AG04449 (cell line): ENCODE results near the gene CNOT8.

Experiments
- CTCF ChIA-PET: fragments of 350-600 bp; formaldehyde crosslinking; extraction: SDS; loops from one replicate; lab custom pipeline; 2021; ENCODE audit warnings: antibody characterized with exemption; lab: Yijun Ruan, JAX
- POLR2A ChIA-PET: fragments of 400-600, 350-600 bp; formaldehyde crosslinking; extraction: SDS; loops from one replicate; lab custom pipeline; 2020; ENCODE audit warnings: antibody characterized with exemption, inconsistent platforms; lab: Yijun Ruan, JAX
- DNase-seq: peaks from one replicate; pipeline ENCODE4 v3.0.0-alpha.2; 2010; ENCODE audit warnings: low read depth, low spot score
- H3K4me3 ChIP-seq: 2 replicates; pipeline ENCODE4 v1.5.1; 2011; ENCODE audit warnings: low read depth, mild to moderate bottlenecking, control low read depth, low read length
- TF ChIP-seq, protein P1 (sequence below): IDR thresholded peaks from one replicate; pipeline ENCODE4 v1.5.1; 2011; ENCODE audit warnings: mild to moderate bottlenecking, moderate library complexity, low read length, control low read depth, inconsistent platforms; ENCODE audit not compliant: insufficient read depth; ENCODE audit errors: missing control alignments

CNOT8 gene

GRCh38 chr5:154858972-154859871 is 795 bp downstream of the CNOT8 start:
- no peak for DNase-seq
- H3K4me3 ChIP-seq, result peak overlapping the region; percentile 86
- POLR2A ChIA-PET, result interaction anchor here (2.2 kb wide), 1 partner anchor 106 kb away, joined by 6 read pairs; no protein-coding TSS in a partner anchor
- TF ChIP-seq, protein P1, sequence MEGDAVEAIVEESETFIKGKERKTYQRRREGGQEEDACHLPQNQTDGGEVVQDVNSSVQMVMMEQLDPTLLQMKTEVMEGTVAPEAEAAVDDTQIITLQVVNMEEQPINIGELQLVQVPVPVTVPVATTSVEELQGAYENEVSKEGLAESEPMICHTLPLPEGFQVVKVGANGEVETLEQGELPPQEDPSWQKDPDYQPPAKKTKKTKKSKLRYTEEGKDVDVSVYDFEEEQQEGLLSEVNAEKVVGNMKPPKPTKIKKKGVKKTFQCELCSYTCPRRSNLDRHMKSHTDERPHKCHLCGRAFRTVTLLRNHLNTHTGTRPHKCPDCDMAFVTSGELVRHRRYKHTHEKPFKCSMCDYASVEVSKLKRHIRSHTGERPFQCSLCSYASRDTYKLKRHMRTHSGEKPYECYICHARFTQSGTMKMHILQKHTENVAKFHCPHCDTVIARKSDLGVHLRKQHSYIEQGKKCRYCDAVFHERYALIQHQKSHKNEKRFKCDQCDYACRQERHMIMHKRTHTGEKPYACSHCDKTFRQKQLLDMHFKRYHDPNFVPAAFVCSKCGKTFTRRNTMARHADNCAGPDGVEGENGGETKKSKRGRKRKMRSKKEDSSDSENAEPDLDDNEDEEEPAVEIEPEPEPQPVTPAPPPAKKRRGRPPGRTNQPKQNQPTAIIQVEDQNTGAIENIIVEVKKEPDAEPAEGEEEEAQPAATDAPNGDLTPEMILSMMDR, result no peak
- CTCF ChIA-PET, result interaction anchor here (0.6 to 1.6 kb wide), 4 partner anchors 9 to 211 kb away, joined by 3 to 4 read pairs (median 3); no protein-coding TSS in a partner anchor

DNA sequence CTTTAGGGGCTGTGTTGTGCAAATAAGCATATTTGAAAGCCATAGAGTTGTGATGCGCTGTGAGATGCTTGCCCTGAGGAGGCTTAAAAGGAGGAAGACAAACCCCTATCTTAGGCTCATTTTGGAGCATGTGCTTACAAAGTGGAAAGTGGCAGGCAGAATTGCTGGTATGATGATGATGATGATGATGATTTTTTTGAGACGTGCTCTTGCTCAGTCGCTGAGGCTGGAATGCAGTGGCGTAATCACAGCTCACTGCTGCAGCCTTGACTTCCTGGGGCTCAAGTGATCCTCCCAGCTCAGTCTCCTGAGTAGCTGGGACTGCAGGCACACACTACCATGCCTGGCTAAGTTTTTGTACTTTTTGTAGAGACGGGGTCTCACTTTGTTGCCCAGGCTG is 1.7 kb downstream of the CNOT8 start:
- no peak for DNase-seq
- TF ChIP-seq, protein P1, result no peak
- ChIA-PET POLR2A (interaction anchor here (0.6 kb wide), 1 partner anchor 61 kb away, joined by 3 read pairs; no protein-coding TSS in a partner anchor), CTCF (interaction anchor here (1.1 to 1.6 kb wide), 3 partner anchors 8 to 212 kb away, joined by 3 to 4 read pairs (median 3); no protein-coding TSS in a partner anchor)
- peak overlapping the region; percentile 86 for H3K4me3 ChIP-seq

GRCh38 chr5:154860765-154861164 is 2.3 kb downstream of the CNOT8 start:
- CTCF ChIA-PET, result interaction anchor here (1.6 kb wide), 1 partner anchor 15 kb away, joined by 4 read pairs; no protein-coding TSS in a partner anchor
- peak overlapping the region; percentile 86 for H3K4me3 ChIP-seq
- no peak for DNase-seq
- TF ChIP-seq, protein P1, result no peak
- POLR2A ChIA-PET, result interaction anchor here (0.6 kb wide), 1 partner anchor 62 kb away, joined by 3 read pairs; no protein-coding TSS in a partner anchor

- no peak overlapping the region for H3K4me3 ChIP-seq
- ChIA-PET POLR2A (no interaction called here), CTCF (no interaction called here)
- DNase-seq, result no peak
- TF ChIP-seq, protein P1, result no peak
Measured at GRCh38 chr5:154861946-154862345, 3.5 kb downstream of the CNOT8 start.

DNA sequence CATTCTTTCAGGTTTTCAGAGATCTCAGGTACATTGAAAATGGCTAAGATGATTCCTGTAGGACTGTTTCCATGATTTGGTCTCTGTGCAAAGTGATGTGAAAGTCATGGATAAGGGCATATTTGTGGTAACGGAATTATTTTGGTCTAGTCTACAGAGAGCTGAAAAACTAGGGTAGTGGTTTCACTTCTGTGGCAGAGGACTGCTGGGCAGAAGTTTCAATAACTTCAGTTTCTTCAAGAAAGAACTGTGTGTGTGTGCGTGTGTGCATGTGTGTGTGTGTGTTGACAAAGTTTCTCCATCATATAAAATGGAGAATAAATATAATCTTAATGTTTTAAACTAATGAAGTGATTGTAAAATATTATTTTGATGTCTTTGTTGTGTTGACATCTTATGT is 4.3 kb downstream of the CNOT8 start:
- DNase-seq, result no peak
- ChIA-PET POLR2A (no interaction called here), CTCF (no interaction called here)
- no peak overlapping the region for H3K4me3 ChIP-seq
- TF ChIP-seq, protein P1, result no peak
